Stimulated activated CD4-positive, alpha-beta T cell treated with anti-CD3 and anti-CD28 coated beads, Interleukin-15, amount 100 ng/mL, for 24 hours (primary cell): ENCODE results near the gene KATNAL1.
A peak's percentile ranks its signal among the peaks of the same experiment; 100 is the strongest.
"Not testable (repeated sequence)": the region's sequence is repeated elsewhere in the genome, so short reads cannot be mapped to it uniquely, and the experiment has no call there.

Experiments
- DNase-seq: peaks from one replicate; pipeline ENCODE4 v3.0.0-alpha.2; 2020

The KATNAL1 gene

GRCh38 chr13:30204564-30204963 lies 102.8 kb downstream of the KATNAL1 start:
- peak; percentile 8 for DNase-seq

GRCh38 chr13:30196025-30196424 lies 111.3 kb downstream of the KATNAL1 start:
- no peak for DNase-seq

DNA sequence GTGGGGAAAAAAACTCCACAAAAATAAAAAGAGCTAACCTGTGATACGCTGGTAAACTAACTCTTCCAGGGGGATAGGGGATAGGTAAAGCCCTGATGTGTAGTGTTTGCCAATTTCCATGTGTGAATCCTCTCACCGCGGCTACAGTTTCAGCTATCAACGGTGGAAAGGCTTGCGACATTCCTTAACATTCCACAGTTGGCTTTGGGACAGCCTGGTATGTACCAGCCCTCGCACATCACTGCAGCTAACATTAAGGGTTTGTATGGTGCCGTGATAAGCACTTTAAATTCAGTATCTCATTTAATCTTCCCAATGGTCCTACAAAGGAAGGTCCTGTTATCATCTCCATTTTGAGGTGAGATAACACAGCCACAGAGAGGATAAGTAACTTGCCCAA lies 112.4 kb downstream of the KATNAL1 start:
- no peak for DNase-seq

DNA sequence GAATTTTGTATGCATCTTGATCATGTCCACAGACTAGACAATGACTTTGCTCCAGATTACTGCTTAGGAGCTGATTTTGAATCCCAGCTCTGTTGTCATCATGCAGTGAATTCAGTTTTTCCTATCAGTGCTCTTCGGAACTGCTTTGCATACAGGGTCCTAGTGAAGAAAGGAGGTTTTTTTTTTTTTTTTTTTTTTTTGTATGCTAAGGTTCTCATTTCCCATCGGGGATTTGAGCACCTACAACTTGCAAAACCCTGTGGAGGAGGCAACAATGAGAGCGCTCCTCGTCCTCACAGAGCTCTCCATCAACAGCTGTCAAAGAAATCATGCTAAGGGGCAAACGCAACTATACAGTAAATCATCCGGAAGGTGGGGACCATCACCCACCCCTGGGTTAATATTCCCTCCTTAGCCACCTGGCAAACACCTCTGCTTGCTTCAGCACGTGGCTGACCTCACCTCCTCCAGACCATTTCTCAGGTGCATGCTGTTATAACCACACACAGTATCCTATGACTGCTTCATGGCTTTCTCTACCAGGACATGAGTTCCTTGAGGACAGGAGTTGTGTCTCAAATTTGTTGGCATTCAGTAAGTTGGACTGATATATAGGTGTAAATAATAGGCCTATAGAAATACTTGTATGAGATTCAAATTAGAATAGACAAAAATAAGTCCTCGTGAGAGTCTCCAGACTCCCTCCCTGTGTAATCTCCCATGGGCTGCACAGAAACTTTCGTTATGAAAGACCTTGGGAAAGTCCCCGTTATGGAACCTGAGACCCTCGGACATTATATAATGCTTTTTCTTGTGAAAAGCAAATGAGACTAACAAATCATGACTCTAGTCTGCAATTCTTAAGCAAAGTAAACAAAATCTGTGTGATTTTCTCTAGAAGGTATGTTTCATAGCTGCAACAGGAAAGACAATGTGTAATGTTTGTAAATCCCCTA lies 113.8 kb downstream of the KATNAL1 start:
- DNase-seq: no peak

- DNase-seq: no peak
Observed at GRCh38 chr13:30192320-30193093, 114.8 kb downstream of the KATNAL1 start.

- no peak for DNase-seq
Observed at GRCh38 chr13:30191491-30192100, 115.8 kb downstream of the KATNAL1 start.

- DNase-seq: no peak
Observed at GRCh38 chr13:30186634-30187415, 120.5 kb downstream of the KATNAL1 start.

DNA sequence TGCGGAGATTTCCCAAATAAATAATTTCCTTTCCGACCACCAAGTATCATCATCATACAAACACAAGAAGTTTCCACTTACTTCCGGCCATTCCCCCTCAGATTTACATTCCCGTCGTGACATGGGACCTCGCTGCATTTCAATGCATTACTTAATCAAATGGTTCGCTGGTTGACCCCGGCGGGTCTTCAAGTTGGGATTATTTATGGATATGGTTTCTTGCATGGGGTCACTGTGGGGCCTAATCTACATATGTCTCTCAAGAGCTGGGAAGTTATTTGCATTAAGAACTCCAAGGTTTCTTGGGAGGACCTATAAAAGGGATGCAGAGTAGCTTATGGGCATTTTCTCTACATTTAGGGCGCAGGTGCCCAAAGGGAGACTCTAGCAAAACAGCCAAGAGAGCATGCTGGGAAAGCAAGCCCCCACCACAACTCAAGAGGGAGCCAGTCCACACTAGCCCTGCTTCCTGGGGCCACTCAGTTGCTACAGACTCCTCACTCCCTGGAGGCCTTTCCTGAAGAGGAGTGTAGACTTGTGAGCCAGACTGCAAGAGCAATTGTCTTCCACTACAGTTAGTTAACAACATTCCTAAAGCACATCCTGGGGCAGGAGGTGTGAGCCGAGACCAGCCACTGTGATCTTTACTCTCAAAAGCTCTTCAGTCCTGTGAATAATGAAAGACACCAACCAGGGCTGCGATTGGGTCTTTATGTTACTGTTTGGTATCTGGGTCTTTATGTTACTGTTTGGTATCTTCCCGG lies 125.3 kb downstream of the KATNAL1 start:
- no peak for DNase-seq

DNA sequence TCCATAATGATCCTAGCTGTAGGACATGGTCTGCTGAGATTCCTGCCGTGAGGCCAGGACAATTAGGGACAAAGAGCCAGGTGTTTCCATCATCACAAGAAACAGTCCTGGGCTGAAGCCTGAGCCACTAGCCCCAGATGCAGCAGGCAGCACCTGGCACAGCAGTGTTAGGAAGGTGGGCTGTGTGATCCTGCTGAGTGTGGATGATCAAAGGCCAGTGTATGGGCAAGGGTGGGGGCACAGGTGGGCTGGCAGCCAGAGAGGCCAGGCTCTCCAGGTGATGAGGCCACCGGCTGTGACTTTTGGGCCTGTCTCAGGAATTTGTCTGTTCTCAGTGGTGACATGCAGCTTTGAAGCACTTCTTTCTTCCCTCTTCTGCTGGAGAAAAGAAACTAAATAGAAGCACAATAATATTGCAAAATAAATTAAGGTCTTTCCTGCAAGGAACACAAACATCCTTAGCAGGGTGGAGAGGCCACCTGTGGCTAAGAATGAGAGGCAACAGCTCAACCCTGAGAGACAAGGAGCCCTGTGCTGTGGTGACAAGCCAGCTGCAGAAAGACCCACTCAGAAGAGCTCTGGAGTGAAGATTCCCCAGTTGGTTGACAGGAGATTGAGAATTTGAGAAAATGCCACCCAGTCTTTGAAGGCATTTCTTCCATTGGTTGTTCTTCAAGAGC lies 127.6 kb downstream of the KATNAL1 start:
- no peak for DNase-seq

DNA sequence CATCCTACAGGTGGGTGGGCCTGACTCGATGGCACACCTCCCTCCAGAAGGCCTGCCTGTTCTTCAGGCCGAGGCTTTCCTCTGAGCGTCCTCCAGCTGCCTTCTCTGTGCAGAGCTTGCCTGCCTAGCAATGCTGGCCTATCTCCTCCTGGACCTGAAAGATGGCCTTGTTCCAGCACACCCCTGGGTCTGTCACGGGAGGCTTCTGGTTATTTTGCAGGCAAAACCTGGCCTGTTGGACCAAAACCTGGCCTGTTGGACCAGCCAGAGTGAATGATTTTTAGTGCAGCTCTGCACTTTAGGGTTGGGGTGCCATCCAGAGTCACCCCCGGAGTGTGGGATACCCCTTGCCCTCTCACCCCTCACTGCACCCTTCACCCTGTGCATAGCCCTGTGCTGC lies 128.4 kb downstream of the KATNAL1 start:
- no peak for DNase-seq

GRCh38 chr13:30175166-30175565 lies 132.2 kb downstream of the KATNAL1 start:
- DNase-seq: no peak

- not testable (repeated sequence) for DNase-seq
Observed at GRCh38 chr13:30174250-30174649, 133.1 kb downstream of the KATNAL1 start.

- DNase-seq: no peak
Observed at GRCh38 chr13:30173303-30173610, 134.1 kb downstream of the KATNAL1 start.

- no peak for DNase-seq
Observed at GRCh38 chr13:30172593-30173302, 134.6 kb downstream of the KATNAL1 start.

- no peak for DNase-seq
Observed at GRCh38 chr13:30170569-30170968, 136.8 kb downstream of the KATNAL1 start.

DNA sequence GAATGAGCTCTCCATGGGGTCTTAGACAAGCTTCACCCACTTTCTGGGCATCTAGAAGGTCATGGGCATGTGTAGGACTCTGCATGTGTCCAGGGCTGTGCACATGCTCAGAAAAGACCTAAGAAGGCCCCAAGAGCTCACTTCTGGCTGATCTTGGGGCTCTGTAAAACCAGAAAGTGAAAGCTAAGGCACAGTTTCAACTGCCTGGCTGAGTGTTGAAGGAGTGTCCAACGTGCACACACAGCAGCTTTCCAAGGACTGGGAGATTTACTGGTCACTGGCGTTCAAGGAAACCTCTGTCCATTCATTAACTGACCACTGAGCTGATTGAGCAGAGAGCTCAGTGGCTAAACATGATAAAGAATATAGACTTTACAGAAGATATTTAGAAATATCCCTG lies 137.9 kb downstream of the KATNAL1 start:
- DNase-seq: no peak

DNA sequence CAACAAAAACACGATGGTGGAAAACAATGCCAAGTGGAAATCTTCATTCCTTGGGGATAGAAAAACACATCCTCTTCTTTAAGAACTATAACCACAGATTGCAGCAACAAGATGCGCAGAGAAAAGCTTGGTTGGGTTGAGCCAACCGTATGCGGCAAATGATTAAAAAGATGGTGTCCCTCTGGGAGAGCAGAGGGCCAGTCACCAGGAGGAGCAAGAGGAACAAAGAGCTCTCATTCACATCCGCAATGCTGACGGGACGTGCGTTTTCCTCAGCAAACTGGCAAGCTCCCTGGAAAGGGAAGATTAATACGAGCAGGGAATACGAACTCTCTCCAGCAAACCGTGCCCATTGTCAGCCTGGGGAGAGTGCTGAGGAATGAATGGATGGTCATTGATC lies 141.6 kb downstream of the KATNAL1 start:
- DNase-seq: no peak

- no peak for DNase-seq
Observed at GRCh38 chr13:30165071-30165470, 142.3 kb downstream of the KATNAL1 start.

DNA sequence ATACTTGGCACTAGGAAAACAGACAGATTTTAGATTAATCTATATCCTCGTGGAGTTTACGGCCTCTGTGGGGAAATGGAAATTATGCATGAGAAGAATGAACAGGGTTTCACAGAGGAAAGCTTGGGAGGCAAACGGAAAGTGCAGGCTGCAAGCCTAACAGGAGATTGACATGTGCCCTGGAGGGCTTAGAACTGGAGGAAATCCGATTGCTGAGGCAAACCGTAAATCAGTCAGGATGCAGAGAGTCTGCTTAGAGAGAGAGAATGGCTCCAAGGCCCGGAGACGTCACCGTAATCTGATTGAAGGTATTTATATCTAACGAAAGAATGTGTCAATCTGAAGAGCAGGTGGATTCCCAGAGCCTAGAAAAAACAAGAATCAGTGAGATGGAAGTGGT lies 143.2 kb downstream of the KATNAL1 start:
- DNase-seq: no peak

GRCh38 chr13:30163441-30163840 lies 143.9 kb downstream of the KATNAL1 start:
- DNase-seq: no peak

DNA sequence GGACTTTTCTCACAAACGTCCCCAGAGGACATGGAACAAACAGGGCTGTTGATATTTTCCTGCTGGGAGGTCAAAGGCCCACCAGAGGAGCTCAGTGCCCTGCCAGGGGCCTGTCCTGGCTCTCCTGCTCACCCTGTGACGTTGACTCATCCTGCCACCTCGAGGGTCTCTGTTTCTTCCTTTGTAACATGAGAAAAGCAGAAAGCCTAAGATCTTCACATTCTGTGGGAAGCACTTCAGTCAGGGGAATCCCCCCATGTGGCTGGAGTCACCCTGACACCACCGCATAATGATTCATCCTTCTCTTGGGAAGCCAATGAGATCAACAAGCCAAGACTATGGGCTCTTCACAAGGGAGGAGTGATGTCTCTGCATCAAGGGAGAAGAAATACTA lies 147.9 kb downstream of the KATNAL1 start:
- peak; percentile 72 for DNase-seq
